ENCODE measurements around the gene ADD1. TPM values are rescaled to one million over a fixed set of nuclear protein-coding genes. Genes with fewer than 3 reads are reported as not detected.

Gene ADD1
- polyA plus RNA-seq, 1 donor (not counting 4 experiments of a cell fraction or from before 2014, with no cell fraction given): 109 TPM

GRCh38 chr4:2822461-2823300 lies 21.0 kb upstream of the ADD1 start:
- H3K4me3 ChIP-seq (ENCODE audit: control insufficient read depth in 2 of 3, extremely low read depth in 1 of 3, insufficient read depth in 2 of 3, low read depth in 1 of 3, low read length in 3 of 3): no peak overlapping the region
- H3K27ac ChIP-seq (ENCODE audit: control insufficient read depth, insufficient read depth, low read length): no peak overlapping the region
- H3K79me2 ChIP-seq (ENCODE audit: control insufficient read depth, insufficient read depth, low read length): no peaks in the 10 kb centered on the region
- DNase-seq (ENCODE audit: low read depth, low spot score) (no peak), FAIRE-seq (no peak)
- peaks cover 2% of the 10 kb centered on the region for H4K20me1 ChIP-seq (ENCODE audit: control insufficient read depth, extremely low read depth, insufficient read depth, low read length)
- no peak overlapping the region for H3K9ac ChIP-seq (ENCODE audit: control insufficient read depth, extremely low read depth, insufficient read depth, low read length)
- no peak overlapping the region for H3K4me2 ChIP-seq (ENCODE audit: control insufficient read depth, extremely low read depth, insufficient read depth, low read depth, low read length)
- no peaks in the 10 kb centered on the region for H3K9me3 ChIP-seq (ENCODE audit: control insufficient read depth, low read depth, low read length)
- H3K36me3 ChIP-seq (ENCODE audit: control insufficient read depth in 2 of 2, extremely low read depth in 1 of 2, insufficient read depth in 2 of 2, low read length in 2 of 2): peaks cover 3 to 31% of the 10 kb centered on the region in 2 experiments
- no peak overlapping the region for H2AFZ ChIP-seq (ENCODE audit: control insufficient read depth, low read length)
- no peaks in the 10 kb centered on the region for H3K9me1 ChIP-seq (ENCODE audit: control insufficient read depth, extremely low read depth, insufficient read depth, low read length)
- TF ChIP-seq EZH2 (IDR thresholded peaks at IDR 0.05; ENCODE audit: low read length) (no peak), CTCF (optimal IDR thresholded peaks at IDR 0.05 in 1 of 3, IDR thresholded peaks at IDR 0.05 in 1 of 3, conservative IDR thresholded peaks at IDR 0.05 in 1 of 3; ENCODE audit: extremely low read depth in 1 of 3, insufficient read depth in 2 of 3, low read length in 3 of 3) (no peak)
- peaks cover 1% of the 10 kb centered on the region for H3K27me3 ChIP-seq (ENCODE audit: control insufficient read depth, extremely low read depth, insufficient read depth, low read length)
- dilution Hi-C loops (cut with MboI; ENCODE audit: extremely low pct_ligation_motif_present, low sequenced_read_pairs): no loop called here
- peaks cover under 1% of the 10 kb centered on the region for H3K4me1 ChIP-seq (ENCODE audit: control insufficient read depth, extremely low read depth, insufficient read depth, low read length)

GRCh38 chr4:2823301-2823670 lies 20.4 kb upstream of the ADD1 start:
- dilution Hi-C loops (cut with MboI; ENCODE audit: extremely low pct_ligation_motif_present, low sequenced_read_pairs): no loop called here
- no peak for DNase-seq (ENCODE audit: low read depth, low spot score)
- FAIRE-seq: no peak
- TF ChIP-seq EZH2 (IDR thresholded peaks at IDR 0.05; ENCODE audit: low read length) (no peak), CTCF (optimal IDR thresholded peaks at IDR 0.05 in 1 of 3, IDR thresholded peaks at IDR 0.05 in 1 of 3, conservative IDR thresholded peaks at IDR 0.05 in 1 of 3; ENCODE audit: extremely low read depth in 1 of 3, insufficient read depth in 2 of 3, low read length in 3 of 3) (no peak)
- H3K27ac ChIP-seq (ENCODE audit: control insufficient read depth, insufficient read depth, low read length): no peak overlapping the region
- peaks cover 2% of the 10 kb centered on the region for H4K20me1 ChIP-seq (ENCODE audit: control insufficient read depth, extremely low read depth, insufficient read depth, low read length)
- no peak overlapping the region for H2AFZ ChIP-seq (ENCODE audit: control insufficient read depth, low read length)
- peaks cover 3 to 31% of the 10 kb centered on the region in 2 experiments for H3K36me3 ChIP-seq (ENCODE audit: control insufficient read depth in 2 of 2, extremely low read depth in 1 of 2, insufficient read depth in 2 of 2, low read length in 2 of 2)
- H3K9me3 ChIP-seq (ENCODE audit: control insufficient read depth, low read depth, low read length): no peaks in the 10 kb centered on the region
- no peak overlapping the region for H3K4me2 ChIP-seq (ENCODE audit: control insufficient read depth, extremely low read depth, insufficient read depth, low read depth, low read length)
- H3K4me1 ChIP-seq (ENCODE audit: control insufficient read depth, extremely low read depth, insufficient read depth, low read length): no peaks in the 10 kb centered on the region
- H3K79me2 ChIP-seq (ENCODE audit: control insufficient read depth, insufficient read depth, low read length): no peaks in the 10 kb centered on the region
- H3K9ac ChIP-seq (ENCODE audit: control insufficient read depth, extremely low read depth, insufficient read depth, low read length): no peak overlapping the region
- H3K9me1 ChIP-seq (ENCODE audit: control insufficient read depth, extremely low read depth, insufficient read depth, low read length): no peaks in the 10 kb centered on the region
- H3K27me3 ChIP-seq (ENCODE audit: control insufficient read depth, extremely low read depth, insufficient read depth, low read length): no peaks in the 10 kb centered on the region
- no peak overlapping the region for H3K4me3 ChIP-seq (ENCODE audit: control insufficient read depth in 2 of 3, extremely low read depth in 1 of 3, insufficient read depth in 2 of 3, low read depth in 1 of 3, low read length in 3 of 3)
